NCI-H345 treated with DMSO at 0.1 percent for 48 hours (cell line): ENCODE data around the gene GBP1.
"Not testable (repeated sequence)": the region's sequence is repeated elsewhere in the genome, so short reads cannot be mapped to it uniquely, and the experiment has no call there.

Experiments used
- DNase-seq: peaks from one replicate; lab custom pipeline; 2025; ENCODE audit not compliant: unreplicated experiment; lab: John Stamatoyannopoulos, UW

Gene GBP1

GRCh38 chr1:89060091-89060490 is 4.9 kb downstream of the GBP1 start:
- DNase-seq: no peak

DNA sequence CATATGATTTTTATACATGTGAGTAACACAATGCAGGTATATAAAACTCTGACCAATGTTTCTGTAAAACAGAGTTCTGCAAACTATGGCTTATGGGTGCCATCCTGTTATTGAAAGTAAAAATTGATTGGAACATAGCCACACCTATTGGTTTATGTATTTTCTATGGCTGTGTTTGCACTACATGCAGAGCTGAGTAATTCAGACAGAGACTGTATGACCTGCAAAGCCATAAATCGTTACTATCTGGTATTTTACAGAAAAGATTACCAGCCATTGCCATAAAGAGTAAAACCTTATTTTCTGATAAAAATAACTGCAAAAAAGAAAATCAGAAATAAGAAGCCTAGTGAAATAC is 13.1 kb downstream of the GBP1 start:
- DNase-seq: no peak

DNA sequence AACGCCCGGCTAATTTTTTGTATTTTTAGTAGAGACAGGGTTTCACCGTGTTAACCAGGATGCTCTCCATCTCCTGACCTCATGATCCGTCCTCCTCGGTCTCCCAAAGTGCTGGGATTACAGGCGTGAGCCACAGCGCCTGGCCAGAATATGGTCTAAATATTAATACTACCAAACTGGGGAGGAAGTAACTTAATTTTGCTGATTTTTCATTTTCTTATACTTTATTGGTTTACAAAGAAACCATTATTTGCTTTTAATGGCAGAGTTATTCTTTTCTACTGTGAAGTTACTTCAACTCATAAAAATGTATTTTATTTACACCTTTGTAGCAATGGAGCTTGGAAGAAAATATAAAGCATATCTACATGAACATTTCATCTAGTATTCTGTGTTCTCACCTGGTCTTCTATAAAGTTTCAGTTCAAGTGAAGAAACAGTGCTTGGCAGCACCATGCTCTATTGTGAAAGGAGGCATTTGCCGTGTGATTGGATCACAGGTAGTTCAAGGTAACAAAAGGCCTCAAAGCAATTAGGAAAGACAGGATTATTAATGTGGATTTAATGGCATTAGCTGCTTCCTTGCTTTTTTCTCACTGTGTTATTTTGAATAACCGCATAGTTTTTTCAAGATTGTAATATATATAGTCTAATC is 13.6 kb downstream of the GBP1 start:
- DNase-seq: no peak

DNA sequence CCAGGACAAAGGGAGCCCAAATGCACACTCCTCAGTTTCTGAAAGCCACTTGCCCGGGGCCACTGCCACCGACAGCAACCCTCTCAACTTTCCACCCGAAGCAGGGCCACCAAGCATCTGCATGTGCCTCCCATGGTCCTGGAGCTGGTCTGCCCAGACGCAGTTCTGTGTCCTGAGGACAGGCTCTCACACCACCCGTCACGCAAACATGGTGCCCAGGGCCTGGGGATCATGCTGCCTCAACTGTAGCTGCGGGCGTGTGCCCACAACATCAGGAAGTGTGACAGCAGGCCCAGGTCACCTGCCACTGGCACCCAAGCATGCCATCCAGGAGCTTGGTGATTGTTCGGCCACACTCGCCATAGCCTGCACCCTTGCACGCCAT is 14.4 kb downstream of the GBP1 start:
- DNase-seq: no peak

DNA sequence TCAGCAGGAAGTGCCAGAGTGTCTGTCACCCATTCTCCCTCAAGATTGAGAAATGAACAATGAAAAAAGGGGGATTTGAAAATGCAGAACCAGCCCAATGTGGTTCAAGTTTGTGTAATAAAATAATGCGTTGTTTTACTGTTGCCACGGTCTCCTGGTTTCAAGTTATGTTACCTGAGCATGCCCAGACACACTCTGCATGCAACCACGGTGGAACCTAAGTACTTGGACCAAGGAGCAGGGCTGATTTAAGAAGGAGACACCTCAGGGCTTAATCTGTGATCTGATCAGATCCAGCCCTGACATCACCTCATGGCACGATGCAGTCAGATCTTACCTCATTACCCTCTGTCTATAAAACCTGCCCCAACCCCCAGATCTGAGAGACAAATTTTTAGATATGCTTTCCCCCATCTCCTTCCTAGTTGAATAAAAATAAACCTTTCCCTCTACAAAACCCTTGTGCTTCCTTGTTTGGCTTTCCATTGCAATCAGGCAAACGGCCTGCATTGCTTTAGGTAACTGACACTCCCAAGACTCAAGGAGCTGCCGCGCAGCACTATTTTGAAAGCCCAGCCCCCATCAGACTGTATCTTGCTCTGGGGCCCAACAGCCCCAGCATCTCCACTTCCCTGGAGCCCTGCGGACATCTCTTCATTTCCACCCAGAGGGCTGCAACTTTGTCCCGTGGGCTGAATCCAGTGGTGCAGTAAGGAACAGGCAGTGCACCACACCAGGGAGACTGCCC is 14.9 kb downstream of the GBP1 start:
- not testable (repeated sequence) for DNase-seq

GRCh38 chr1:89049187-89049586 is 15.8 kb downstream of the GBP1 start:
- not testable (repeated sequence) for DNase-seq

DNA sequence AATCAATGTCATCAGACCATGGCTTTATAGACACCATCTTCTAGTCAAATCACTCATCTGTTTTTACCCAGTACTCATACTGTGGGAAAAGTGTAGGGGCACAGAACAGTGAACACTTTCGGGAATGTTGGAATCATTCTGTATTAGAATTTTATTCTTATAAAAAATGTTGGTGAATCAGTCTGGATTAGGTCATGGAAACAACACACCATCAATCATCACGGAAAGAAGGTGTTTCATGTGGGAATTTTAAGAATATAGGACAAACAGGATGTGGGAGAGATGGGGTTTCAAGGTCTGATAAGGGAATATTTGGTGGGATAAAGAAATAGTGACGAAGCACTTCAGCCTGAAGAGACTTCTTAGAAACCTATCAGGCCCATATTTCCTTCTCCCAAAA is 17.3 kb downstream of the GBP1 start:
- DNase-seq: no peak

DNA sequence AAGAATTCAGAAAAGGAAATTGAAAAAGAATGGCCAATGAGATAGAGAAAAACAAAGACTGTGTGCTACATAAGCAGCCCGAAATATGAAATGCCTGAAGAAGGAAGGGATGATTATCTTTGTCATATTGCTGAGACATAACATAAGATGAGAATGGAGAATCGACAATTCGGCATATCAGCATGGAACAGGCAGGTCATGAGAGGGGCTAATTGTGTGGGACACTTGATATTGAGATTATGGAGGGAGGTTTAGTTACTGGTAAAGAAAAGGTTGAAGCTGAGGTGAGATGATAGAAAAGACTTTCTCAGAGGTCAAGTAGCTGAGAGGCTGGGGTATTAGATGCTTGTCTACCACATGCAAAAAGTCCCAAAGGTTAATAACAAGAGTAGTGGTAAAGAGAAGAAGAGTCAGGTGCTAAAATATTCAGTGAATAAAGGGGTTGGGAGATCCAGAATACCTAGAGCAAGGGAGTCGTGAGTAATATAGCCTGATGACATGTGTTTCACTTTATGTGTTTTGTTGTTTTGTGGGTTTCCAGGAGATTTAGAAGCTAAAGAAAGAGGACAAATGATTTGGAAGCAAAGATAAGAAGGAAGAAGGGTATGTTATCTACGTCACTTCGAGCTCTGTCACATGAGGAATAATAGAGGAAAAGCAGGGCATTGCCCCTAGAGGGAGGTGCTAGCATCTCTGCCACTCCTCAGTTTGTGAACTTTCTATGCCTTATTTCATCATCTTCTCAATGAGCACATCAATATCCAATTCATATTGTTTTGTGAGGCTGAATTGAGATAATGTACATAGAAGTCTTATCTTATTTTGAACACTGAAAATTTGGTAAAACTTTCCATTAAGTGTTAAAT is 18.5 kb downstream of the GBP1 start:
- not testable (repeated sequence) for DNase-seq

GRCh38 chr1:89044970-89045721 is 19.9 kb downstream of the GBP1 start:
- DNase-seq: no peak

DNA sequence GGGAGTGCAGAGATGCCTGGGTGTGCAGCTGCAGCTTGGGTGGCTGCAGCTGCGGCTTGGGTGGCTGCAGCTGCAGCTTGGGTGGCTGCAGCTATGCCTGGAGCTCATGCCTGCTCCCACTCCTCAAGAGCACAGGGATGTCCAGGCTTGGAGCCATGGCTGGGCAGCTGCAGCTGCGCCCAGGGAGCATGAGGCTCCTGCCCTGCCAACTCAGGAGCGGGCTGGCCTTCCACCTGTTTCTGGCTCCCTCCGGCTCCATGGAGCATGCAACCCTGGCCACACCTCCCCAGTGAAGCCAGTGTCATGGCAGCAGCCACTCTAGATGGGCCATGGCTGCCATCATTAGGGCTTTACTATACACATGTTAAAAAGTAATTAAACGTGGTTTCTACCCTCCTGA is 21.1 kb downstream of the GBP1 start:
- DNase-seq: no peak

GRCh38 chr1:89042491-89042890 is 22.5 kb downstream of the GBP1 start:
- DNase-seq: no peak

DNA sequence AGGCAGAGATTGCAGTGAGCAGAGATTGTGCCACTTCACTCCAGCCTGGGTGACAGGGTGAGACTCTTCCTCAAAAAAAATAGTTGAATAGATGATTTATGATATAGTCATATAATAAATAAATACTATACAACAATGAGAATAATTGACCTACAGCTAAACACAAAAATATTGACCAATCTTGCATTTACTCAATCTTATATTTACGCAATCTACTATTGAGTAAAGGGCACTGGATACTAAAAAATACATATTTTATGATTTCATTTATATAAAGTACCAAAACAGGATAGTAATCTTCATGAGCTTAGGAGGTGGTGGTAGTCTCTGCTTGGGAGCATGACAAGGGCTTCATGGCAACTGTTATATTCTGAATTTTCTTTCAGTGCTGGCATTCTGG is 23.3 kb downstream of the GBP1 start:
- no peak for DNase-seq

DNA sequence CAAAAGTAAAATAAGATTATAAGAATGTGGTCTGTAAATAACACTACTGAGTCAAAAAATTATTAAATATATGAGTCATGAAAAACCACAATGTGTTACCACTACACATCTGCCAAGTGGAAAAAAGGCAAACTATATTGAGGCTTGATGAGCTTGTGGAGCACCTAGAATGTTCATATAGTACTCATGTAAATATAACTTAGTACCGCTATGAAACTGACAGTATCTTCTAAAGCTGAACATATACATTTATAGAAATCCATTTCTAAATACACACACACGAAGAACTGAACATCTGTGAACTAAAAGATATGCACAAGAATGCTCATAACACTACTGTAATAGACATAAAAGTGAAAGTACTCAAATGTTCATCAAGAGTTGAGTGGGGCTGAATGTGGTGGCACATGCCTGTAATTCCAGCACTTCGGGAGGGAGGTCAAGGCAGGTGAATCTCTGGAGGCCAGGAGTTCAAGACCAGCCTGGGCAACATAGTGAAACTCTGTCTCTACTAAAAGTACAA is 23.8 kb downstream of the GBP1 start:
- DNase-seq: no peak

DNA sequence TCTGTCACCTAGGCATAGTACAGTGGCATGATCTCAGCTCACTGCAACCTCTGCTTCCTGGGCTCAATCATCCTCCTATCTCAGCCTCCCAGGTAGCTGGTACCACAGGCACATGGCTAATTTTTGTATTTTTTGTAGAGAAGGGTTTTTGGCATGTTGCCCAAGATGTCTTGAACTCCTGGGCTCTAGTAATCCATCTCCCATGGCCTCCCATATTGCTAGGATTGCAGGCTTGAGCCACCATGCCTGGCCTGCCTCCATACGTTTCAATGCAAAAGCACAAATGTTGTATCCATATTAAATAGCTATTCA is 24.7 kb downstream of the GBP1 start:
- DNase-seq: no peak

DNA sequence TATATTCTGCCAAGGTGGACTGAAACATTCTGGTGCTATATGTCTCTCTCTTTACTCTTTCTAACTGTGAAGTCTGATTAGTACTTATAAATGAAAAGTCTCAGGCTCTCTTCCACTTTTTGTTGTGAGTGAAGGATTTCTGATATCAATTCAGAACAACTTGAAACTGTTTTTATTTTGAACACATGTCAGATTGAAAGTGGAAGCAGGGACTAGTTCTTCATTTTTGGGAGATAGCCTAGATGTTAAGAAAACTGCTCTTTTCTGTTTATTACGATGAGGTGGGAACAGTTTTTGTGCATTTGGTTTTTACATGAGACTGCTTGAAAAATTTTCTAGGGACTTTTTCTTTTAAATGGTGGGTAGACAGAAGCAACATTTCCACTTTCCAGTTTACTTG is 27.8 kb downstream of the GBP1 start:
- no peak for DNase-seq

DNA sequence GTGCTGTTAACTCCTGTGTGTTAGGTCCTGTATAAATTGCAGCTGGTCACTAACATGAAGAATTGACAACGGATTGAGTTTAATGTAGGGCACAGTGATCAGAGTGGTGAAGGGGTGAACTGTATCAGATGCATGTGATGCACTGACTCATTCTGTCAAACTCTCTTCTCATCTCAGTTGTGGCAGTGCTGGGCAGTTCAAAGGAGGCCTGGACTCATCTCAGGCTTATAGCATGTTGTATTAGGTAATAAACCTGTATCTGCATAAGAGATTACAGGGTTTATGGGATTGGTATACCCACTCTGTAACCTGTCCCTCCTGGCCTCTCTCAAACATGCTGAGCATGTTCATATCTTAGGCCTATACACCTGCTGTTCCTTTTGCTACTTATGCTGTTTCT is 29.9 kb downstream of the GBP1 start:
- no peak for DNase-seq

DNA sequence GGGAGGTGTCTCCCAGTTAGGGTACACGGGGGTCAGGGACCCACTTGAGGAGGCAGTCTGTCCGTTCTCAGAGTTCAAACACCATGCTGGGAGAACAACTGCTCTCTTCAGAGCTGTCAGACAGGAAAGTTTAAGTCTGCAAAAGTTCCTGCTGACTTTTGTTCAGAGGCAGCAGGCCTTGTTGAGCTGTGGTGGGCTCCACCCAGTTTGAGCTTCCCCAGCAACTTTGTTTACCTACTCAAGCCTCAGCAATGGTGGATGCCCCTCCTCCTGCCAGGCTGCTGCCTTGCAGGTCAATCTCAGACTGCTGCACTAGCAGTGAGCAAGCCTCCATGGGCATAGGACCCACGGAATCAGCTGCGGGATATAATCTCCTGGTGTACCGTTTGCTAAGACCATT is 31.0 kb downstream of the GBP1 start:
- not testable (repeated sequence) for DNase-seq

- DNase-seq: not testable (repeated sequence)
Measured at GRCh38 chr1:89029051-89029450, 36.0 kb downstream of the GBP1 start.

DNA sequence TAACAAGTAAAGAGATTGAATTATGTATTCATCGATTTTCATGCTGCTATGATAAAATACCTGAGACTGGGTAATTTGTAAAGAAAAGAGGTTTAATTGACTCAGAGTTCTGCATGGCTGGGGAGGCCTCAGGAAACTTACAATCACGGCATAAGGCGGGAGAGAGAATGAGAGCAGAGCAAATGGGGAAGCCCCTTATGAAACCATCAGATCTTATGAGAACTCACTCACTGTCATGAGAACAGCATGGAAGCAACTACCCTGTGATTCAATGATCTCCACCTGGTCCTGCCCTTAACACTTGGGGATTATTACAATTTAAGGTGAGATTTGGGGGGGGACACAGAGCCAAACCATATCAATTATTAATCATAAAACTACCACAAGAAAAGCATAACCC is 39.1 kb downstream of the GBP1 start:
- DNase-seq: no peak

DNA sequence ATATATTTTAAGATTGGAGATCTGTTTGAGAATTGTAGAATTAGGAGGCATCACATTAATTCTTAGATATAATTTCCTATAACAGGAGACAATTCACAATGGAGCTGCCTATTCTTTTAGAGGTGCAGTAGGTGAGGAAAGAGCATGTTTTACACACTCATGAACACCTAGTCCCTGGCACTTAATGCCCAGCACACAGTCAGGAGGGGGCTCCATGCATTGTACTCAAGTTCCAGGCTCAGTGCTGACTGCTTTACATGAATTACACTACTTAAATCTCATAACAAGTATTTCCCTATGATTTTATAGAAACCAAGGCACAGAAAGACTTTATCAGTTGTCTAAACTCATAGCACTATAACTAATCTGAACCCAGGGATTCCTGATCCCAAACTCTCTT is 42.0 kb downstream of the GBP1 start:
- DNase-seq: no peak
